ENCODE measurements around the gene LEFTY1.
"Not testable (repeated sequence)": the region's sequence is repeated elsewhere in the genome, so short reads cannot be mapped to it uniquely, and the experiment has no call there.

Gene LEFTY1

GRCh38 chr1:225888898-225889601, at the start of gene LEFTY1:
Gene LEFTY1 (minus strand): TSS chr1:225889146. CDS start chr1:225889066, 80 bp downstream.
- DNase-seq = no peak

- no peak for DNase-seq
Observed at GRCh38 chr1:225937048-225937968, 48.4 kb upstream of the LEFTY1 start.

- DNase-seq = no peak
Observed at GRCh38 chr1:225936523-225936922, 47.6 kb upstream of the LEFTY1 start.

GRCh38 chr1:225936086-225936485, 47.1 kb upstream of the LEFTY1 start:
- not testable (repeated sequence) for DNase-seq

- DNase-seq = no peak
Observed at GRCh38 chr1:225934711-225935110, 45.8 kb upstream of the LEFTY1 start.

- DNase-seq = no peak
Observed at GRCh38 chr1:225933072-225933471, 44.1 kb upstream of the LEFTY1 start.

GRCh38 chr1:225931270-225932136, 42.6 kb upstream of the LEFTY1 start:
- DNase-seq = no peak

- DNase-seq = no peak
Observed at GRCh38 chr1:225930566-225930965, 41.6 kb upstream of the LEFTY1 start.

GRCh38 chr1:225929462-225929861, 40.5 kb upstream of the LEFTY1 start:
- DNase-seq = not testable (repeated sequence)

- peak; percentile 14 for DNase-seq
Observed at GRCh38 chr1:225928186-225929175, 39.5 kb upstream of the LEFTY1 start.

- DNase-seq = no peak
Observed at GRCh38 chr1:225926551-225927113, 37.7 kb upstream of the LEFTY1 start.

- peak; percentile 81 for DNase-seq
Observed at GRCh38 chr1:225923692-225924555, 35.0 kb upstream of the LEFTY1 start, which contains the start of gene PYCR2. Gene PYCR2 (minus strand): TSS chr1:225924250. CDS start chr1:225924110, 140 bp downstream.

- DNase-seq = no peak
Observed at GRCh38 chr1:225923381-225923691, 34.4 kb upstream of the LEFTY1 start.

- DNase-seq = no peak
Observed at GRCh38 chr1:225921734-225922709, 33.1 kb upstream of the LEFTY1 start.

GRCh38 chr1:225919906-225920305, 31.0 kb upstream of the LEFTY1 start:
- DNase-seq = no peak

- DNase-seq = no peak
Observed at GRCh38 chr1:225918280-225918679, 29.3 kb upstream of the LEFTY1 start.

GRCh38 chr1:225917536-225917935, 28.6 kb upstream of the LEFTY1 start:
- DNase-seq = no peak

GRCh38 chr1:225917101-225917500, 28.2 kb upstream of the LEFTY1 start:
- DNase-seq = no peak

- DNase-seq = peak; percentile 47
Observed at GRCh38 chr1:225915538-225915991, 26.6 kb upstream of the LEFTY1 start.
